GM12878 (cell line): ENCODE results near the gene MTFP1. TPM values are rescaled to one million over a fixed set of nuclear protein-coding genes. Genes with fewer than 3 reads are reported as not detected.

Source experiments
- ATAC-seq: fragments of 200-7000 bp; cut with Tn5 transposase; 3 replicates; pipeline ENCODE4 v1.9.1; 2020; ENCODE audit warnings: mild to moderate bottlenecking, moderate library complexity
- BruUV-seq: library from RNA; stranded (reverse); fragments of 400-500 nt; replicated peaks from 2 replicates; lab custom pipeline; 2021; lab: Mats Ljungman, UMichigan
- CTCF ChIA-PET: fragments of 300-600 bp; sonication (Branson Sonifier 250); formaldehyde crosslinking; extraction: SDS; loops from one replicate; lab custom pipeline; 2021; ENCODE audit warnings: inconsistent platforms; lab: Yijun Ruan, JAX
- POLR2A ChIA-PET: fragments of 350-600 bp; formaldehyde crosslinking; extraction: SDS; loops from one replicate; lab custom pipeline; 2021; ENCODE audit warnings: inconsistent platforms; lab: Charles Lee
- RAD21 ChIA-PET: fragments of 300-600 bp; sonication (Branson Sonifier 250); formaldehyde crosslinking; loops from one replicate; lab custom pipeline; 2023; ENCODE audit warnings: antibody characterized with exemption; ENCODE audit not compliant: unreplicated experiment; lab: Charles Lee
- SMC1A ChIA-PET: fragments of 300-600 bp; sonication (Branson Sonifier 250); formaldehyde crosslinking; loops from one replicate; lab custom pipeline; 2023; ENCODE audit not compliant: unreplicated experiment, uncharacterized antibody; lab: Charles Lee
- DNase-seq: peaks from one replicate; pipeline ENCODE4 v3.0.0-alpha.2; 2011; ENCODE audit warnings: low read depth, low spot score
- FAIRE-seq: peaks from 3 replicates; lab custom pipeline; 2011; peaks lifted over from hg19 to GRCh38; lab: Jason Lieb, UNC
- H2AFZ ChIP-seq: 2 replicates; pipeline ENCODE4 v1.6.0; 2011; ENCODE audit warnings: low read depth, low read length, control low read depth; ENCODE audit not compliant: control insufficient read depth
- H3K27ac ChIP-seq: 2 replicates; pipeline ENCODE4 v1.5.1; 2011; ENCODE audit warnings: control low read depth; ENCODE audit not compliant: control insufficient read depth, insufficient read depth
- H3K27me3 ChIP-seq, 2 experiments: replicated peaks in 1 of 2; 2 replicates each; pipeline versions ENCODE4 v1.6.0 to v1.6.1; 2011; ENCODE audit warnings: low read length in 1 of 2; ENCODE audit not compliant: control insufficient read depth in 2 of 2, insufficient read depth in 2 of 2
- H3K36me3 ChIP-seq, 2 experiments: 2 replicates each; pipeline ENCODE4 v1.5.1; 2011; ENCODE audit warnings: low read length in 1 of 2; ENCODE audit not compliant: control insufficient read depth in 2 of 2, insufficient read depth in 2 of 2
- H3K4me1 ChIP-seq: 2 replicates; pipeline ENCODE4 v1.6.1; 2011; ENCODE audit warnings: mild to moderate bottlenecking, low read length, moderate library complexity, mixed read lengths; ENCODE audit not compliant: control insufficient read depth, insufficient read depth
- H3K4me2 ChIP-seq: 2 replicates; pipeline ENCODE4 v1.6.0; 2011; ENCODE audit warnings: control low read depth; ENCODE audit not compliant: control insufficient read depth, insufficient read depth
- H3K4me3 ChIP-seq: fragments of 200-600 bp; sonication (generic); 2 replicates; pipeline ENCODE4 v1.5.1; 2016
- H3K79me2 ChIP-seq: 2 replicates; pipeline ENCODE4 v1.6.0; 2011; ENCODE audit warnings: low read length; ENCODE audit not compliant: control insufficient read depth, insufficient read depth
- H3K9ac ChIP-seq: 2 replicates; pipeline ENCODE4 v1.8.0; 2011; ENCODE audit warnings: low read length, control low read depth, mixed read lengths; ENCODE audit not compliant: control insufficient read depth, insufficient read depth
- H3K9me3 ChIP-seq: replicated peaks from 3 replicates; pipeline ENCODE4 v1.5.1; 2011; ENCODE audit warnings: mild to moderate bottlenecking, low read length; ENCODE audit not compliant: control insufficient read depth, insufficient read depth
- H4K20me1 ChIP-seq: 2 replicates; pipeline ENCODE4 v1.6.0; 2011; ENCODE audit not compliant: control insufficient read depth, insufficient read depth
- BCL3 ChIP-seq: IDR thresholded peaks from 2 replicates; pipeline ENCODE4 v1.6.1; 2011; ENCODE audit warnings: borderline replicate concordance, low read depth, mild to moderate bottlenecking, moderate library complexity, low read length; ENCODE audit not compliant: insufficient read depth, poor library complexity, severe bottlenecking
- CBX5 ChIP-seq: sonication (generic); IDR thresholded peaks from 2 replicates; pipeline ENCODE4 v1.6.1; 2016; ENCODE audit warnings: low read depth, moderate library complexity, mild to moderate bottlenecking, inconsistent platforms
- CHD2 ChIP-seq: IDR thresholded peaks from 2 replicates; pipeline ENCODE4 v1.6.1; 2011; ENCODE audit warnings: low read depth, low read length, improper control_type of control experiment, borderline replicate concordance
- IKZF2 ChIP-seq, 2 experiments: fragments of 450-650 bp; IDR thresholded peaks; 2 replicates each; pipeline ENCODE4 v1.6.1; 2017; ENCODE audit warnings: mild to moderate bottlenecking in 2 of 2, moderate library complexity in 2 of 2
- IRF3 ChIP-seq: fragments of 450-650 bp; IDR thresholded peaks from 2 replicates; pipeline ENCODE4 v1.6.1; 2014; ENCODE audit warnings: mild to moderate bottlenecking
- KAT2A ChIP-seq: conservative IDR thresholded peaks from 2 replicates; pipeline ENCODE4 v1.6.1; 2011; ENCODE audit warnings: low read depth, low read length; ENCODE audit not compliant: control insufficient read depth
- NFYA ChIP-seq: IDR thresholded peaks from 2 replicates; pipeline ENCODE4 v1.6.1; 2011; ENCODE audit warnings: low read depth, mild to moderate bottlenecking, low read length, improper control_type of control experiment, borderline replicate concordance
- PAX8 ChIP-seq: fragments of 450-650 bp; IDR thresholded peaks from 2 replicates; pipeline ENCODE4 v1.6.1; 2017; ENCODE audit warnings: mild to moderate bottlenecking, moderate library complexity
- PRDM15 ChIP-seq: fragments of 450-650 bp; formaldehyde crosslinking; IDR thresholded peaks from 2 replicates; pipeline ENCODE4 v1.4.0; 2020; ENCODE audit warnings: mild to moderate bottlenecking, moderate library complexity
- RAD21 ChIP-seq: IDR thresholded peaks from 2 replicates; pipeline ENCODE4 v1.6.1; 2011; ENCODE audit warnings: mild to moderate bottlenecking, low read depth, low read length, moderate library complexity; ENCODE audit not compliant: insufficient read depth
- ZNF274 ChIP-seq: IDR thresholded peaks from one replicate; pipeline ENCODE4 v1.8.0; 2011; ENCODE audit not compliant: insufficient read length, insufficient read depth
- ZNF622 ChIP-seq: fragments of 450-650 bp; IDR thresholded peaks from 2 replicates; pipeline ENCODE4 v1.6.1; 2017; ENCODE audit warnings: mild to moderate bottlenecking, inconsistent platforms
- WGBS: methylation state at CpG from one replicate; pipeline ENCODE4 v1.1.6; 2016; ENCODE audit warnings: low lambda C conversion rate; ENCODE audit not compliant: insufficient replicate concordance, insufficient coverage; ENCODE audit errors: missing lambda C conversion rate; 5-methylcytosine and 5-hydroxymethylcytosine counted together
- in situ Hi-C: fragments of 300-500 bp; cut with MboI; formaldehyde crosslinking; loops from 9 replicates; pipeline ENCODE4 v1.14.3; 2018; ENCODE audit warnings: mixed read lengths
- intact Hi-C: fragments of 100-400 bp; cut with micrococcal nuclease; formaldehyde crosslinking; loops from one replicate; pipeline ENCODE4 v1.14.2; 2022; ENCODE audit not compliant: unreplicated experiment
- polyA plus RNA-seq, 11 experiments: library from polyadenylated mRNA; depleted of rRNA in 4 of 11; unstranded in 6 of 11; stranded (reverse) in 5 of 11; fragments of >200 nt; fragmentation: Nextera tagmentation in 4 of 11; fragmentation: Illumina TruSeq in 1 of 11; extraction: Ambion mirVana in 4 of 11; extraction: Trizol in 1 of 11; gene quantifications; 1 replicate in 1 of 11; 2 replicates in 10 of 11; pipeline versions ENCODE4 v1.2.1 to v1.2.3, GENCODE V29; 2011 to 2016; ENCODE audit warnings: inconsistent platforms in 2 of 11, missing spikeins in 2 of 11, low read depth in 1 of 11
- total RNA-seq, 4 experiments: library from RNA; depleted of rRNA in 3 of 4; stranded (reverse); fragments of >200 nt in 3 of 4; fragmentation: Illumina TruSeq in 1 of 4; extraction: Trizol in 1 of 4; gene quantifications; 2 replicates each; pipeline versions ENCODE4 v1.2.1 to v1.2.3, GENCODE V29; 2013 to 2021
- TF ChIP-seq, protein P1 (sequence below): fragments of 450-650 bp; IDR thresholded peaks from 2 replicates; pipeline ENCODE4 v1.6.1; 2016; ENCODE audit warnings: mild to moderate bottlenecking

MTFP1 gene
- total and polyA plus RNA-seq, 10 of the 15 experiments (the other 5 are each of a cell fraction or from before 2014, with no cell fraction given) = 20.5 to 133 (median 59.8) TPM

GRCh38 chr22:30380011-30380410 lies 45.6 kb upstream of the MTFP1 start (continued):
- TF ChIP-seq ZNF274 = no peak
- no peak for TF ChIP-seq RAD21
- TF ChIP-seq NFYA = no peak
- TF ChIP-seq ZNF622 = no peak
- TF ChIP-seq, protein P1, sequence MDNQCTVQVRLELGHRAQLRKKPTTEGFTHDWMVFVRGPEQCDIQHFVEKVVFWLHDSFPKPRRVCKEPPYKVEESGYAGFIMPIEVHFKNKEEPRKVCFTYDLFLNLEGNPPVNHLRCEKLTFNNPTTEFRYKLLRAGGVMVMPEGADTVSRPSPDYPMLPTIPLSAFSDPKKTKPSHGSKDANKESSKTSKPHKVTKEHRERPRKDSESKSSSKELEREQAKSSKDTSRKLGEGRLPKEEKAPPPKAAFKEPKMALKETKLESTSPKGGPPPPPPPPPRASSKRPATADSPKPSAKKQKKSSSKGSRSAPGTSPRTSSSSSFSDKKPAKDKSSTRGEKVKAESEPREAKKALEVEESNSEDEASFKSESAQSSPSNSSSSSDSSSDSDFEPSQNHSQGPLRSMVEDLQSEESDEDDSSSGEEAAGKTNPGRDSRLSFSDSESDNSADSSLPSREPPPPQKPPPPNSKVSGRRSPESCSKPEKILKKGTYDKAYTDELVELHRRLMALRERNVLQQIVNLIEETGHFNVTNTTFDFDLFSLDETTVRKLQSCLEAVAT = no peak
- no peak for TF ChIP-seq IRF3
- no peak for TF ChIP-seq KAT2A

DNA sequence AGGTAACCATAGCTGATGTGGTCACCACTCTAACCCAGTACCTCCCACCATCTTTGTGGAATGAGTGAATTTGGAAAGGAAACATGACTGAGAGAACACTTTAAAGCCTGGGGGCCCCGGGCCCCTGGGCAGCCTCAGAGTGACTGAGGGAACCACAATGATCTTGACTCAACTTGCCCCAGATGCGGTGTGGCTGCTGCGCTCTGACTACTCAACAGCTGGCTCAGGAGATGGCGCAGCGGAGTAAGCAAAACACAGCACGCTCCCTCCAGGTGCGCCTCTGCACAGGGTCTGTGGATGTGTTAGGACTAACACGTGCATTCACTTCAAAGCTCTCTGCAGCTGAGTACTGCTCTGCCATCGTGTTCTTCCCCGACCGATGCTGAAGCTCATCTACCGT lies 44.3 kb upstream of the MTFP1 start:
- H3K4me3 ChIP-seq = no peak overlapping the region
- H3K27me3 ChIP-seq = no peaks in the 10 kb centered on the region
- intact Hi-C loops (no loop called here), in situ Hi-C loops (no loop called here)
- no peak overlapping the region for H3K9ac ChIP-seq
- TF ChIP-seq PAX8 (no peak), CBX5 (no peak), BCL3 (peak; percentile 29), IKZF2 (IDR thresholded peaks at IDR 0.05) (no peak), PRDM15 (no peak), CHD2 (no peak)
- ATAC-seq (no peak), FAIRE-seq (no peak), DNase-seq (no peak)
- RAD21 ChIA-PET = interaction anchor here (3.3 kb wide), 1 partner anchor 94 kb away, joined by 14 read pairs; no protein-coding TSS in a partner anchor
- H3K4me1 ChIP-seq = no peaks in the 10 kb centered on the region
- H3K27ac ChIP-seq = no peak overlapping the region
- SMC1A ChIA-PET = interaction anchor here (14.7 kb wide), 1 partner anchor 93 kb away, joined by 201 read pairs; the partner anchor contains the start of gene CASTOR1
- CTCF ChIA-PET = interaction anchor here (0.8 to 14.9 kb wide), 3 partner anchors 94 to 118 kb away, joined by 3 to 436 read pairs (median 8); partner anchors contain the start of gene CASTOR1
- H4K20me1 ChIP-seq = no peaks in the 10 kb centered on the region
- H3K36me3 ChIP-seq = no peaks in the 10 kb centered on the region
- no peaks in the 10 kb centered on the region for H3K9me3 ChIP-seq
- H2AFZ ChIP-seq = no peak overlapping the region
- WGBS = 86% methylated on average over 12 of the region's 12 CpGs
- POLR2A ChIA-PET = no interaction called here
- H3K79me2 ChIP-seq = no peaks in the 10 kb centered on the region
- BruUV-seq = no TSS peak
- H3K4me2 ChIP-seq = no peak overlapping the region
